ENCODE data around the gene ZNF816.

ZNF816 gene

GRCh38 chr19:53002479-53002878, 39.8 kb upstream of the ZNF816 start:
- ATAC-seq: no peak
- TF ChIP-seq CSDC2 (CRISPR knock-in tag; IDR thresholded peaks at IDR 0.05): no peak
- no peak for TF ChIP-seq BACH2 (CRISPR knock-in tag; IDR thresholded peaks at IDR 0.05; ENCODE audit: borderline replicate concordance)
- TF ChIP-seq ARNTL (CRISPR knock-in tag; IDR thresholded peaks at IDR 0.05; ENCODE audit: borderline replicate concordance, low read depth): no peak
- no peak for TF ChIP-seq ESRRG (CRISPR knock-in tag; IDR thresholded peaks at IDR 0.05)
- no peak for TF ChIP-seq ZFP3 (CRISPR knock-in tag; IDR thresholded peaks at IDR 0.05)

DNA sequence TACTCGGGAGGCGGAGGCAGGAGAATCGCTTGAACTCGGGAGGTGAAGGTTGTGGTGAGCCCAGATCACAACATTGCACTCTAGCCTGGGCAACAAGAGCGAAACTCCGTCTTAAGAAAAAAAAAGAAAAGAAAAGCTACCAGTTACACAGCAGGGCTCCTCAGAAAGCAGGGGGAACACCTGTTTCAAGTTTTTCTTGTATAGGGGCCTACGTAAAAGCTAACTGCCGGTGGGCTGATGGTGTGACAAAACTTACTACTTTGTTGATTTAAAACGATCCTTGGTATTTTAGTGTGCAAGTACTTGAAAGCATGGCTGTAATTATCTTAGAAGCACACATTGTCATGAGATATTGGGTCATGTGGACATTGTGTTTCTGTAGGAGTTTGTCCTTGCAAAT, 35.3 kb upstream of the ZNF816 start:
- TF ChIP-seq, protein P1, sequence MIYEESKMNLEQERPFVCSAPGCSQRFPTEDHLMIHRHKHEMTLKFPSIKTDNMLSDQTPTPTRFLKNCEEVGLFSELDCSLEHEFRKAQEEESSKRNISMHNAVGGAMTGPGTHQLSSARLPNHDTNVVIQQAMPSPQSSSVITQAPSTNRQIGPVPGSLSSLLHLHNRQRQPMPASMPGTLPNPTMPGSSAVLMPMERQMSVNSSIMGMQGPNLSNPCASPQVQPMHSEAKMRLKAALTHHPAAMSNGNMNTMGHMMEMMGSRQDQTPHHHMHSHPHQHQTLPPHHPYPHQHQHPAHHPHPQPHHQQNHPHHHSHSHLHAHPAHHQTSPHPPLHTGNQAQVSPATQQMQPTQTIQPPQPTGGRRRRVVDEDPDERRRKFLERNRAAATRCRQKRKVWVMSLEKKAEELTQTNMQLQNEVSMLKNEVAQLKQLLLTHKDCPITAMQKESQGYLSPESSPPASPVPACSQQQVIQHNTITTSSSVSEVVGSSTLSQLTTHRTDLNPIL (CRISPR knock-in tag; IDR thresholded peaks at IDR 0.05; ENCODE audit: low read depth): no peak
- TF ChIP-seq RARB (CRISPR knock-in tag; IDR thresholded peaks at IDR 0.05) (no peak), POU6F1 (CRISPR knock-in tag; IDR thresholded peaks at IDR 0.05; ENCODE audit: borderline replicate concordance, low read depth) (no peak), ESRRG (CRISPR knock-in tag; IDR thresholded peaks at IDR 0.05) (no peak), ISL1 (CRISPR knock-in tag; IDR thresholded peaks at IDR 0.05) (no peak), PPARA (CRISPR knock-in tag; IDR thresholded peaks at IDR 0.05; ENCODE audit: borderline replicate concordance) (no peak), ZC3H10 (CRISPR knock-in tag; IDR thresholded peaks at IDR 0.05) (no peak), TCF4 (CRISPR knock-in tag; IDR thresholded peaks at IDR 0.05; ENCODE audit: borderline replicate concordance) (no peak), TSHZ2 (CRISPR knock-in tag; IDR thresholded peaks at IDR 0.05) (no peak), ZNF565 (CRISPR knock-in tag; conservative IDR thresholded peaks at IDR 0.05; ENCODE audit: low read depth) (no peak), SNAI2 (CRISPR knock-in tag; IDR thresholded peaks at IDR 0.05) (no peak), BACH2 (CRISPR knock-in tag; IDR thresholded peaks at IDR 0.05; ENCODE audit: borderline replicate concordance) (no peak), TOX (CRISPR knock-in tag; IDR thresholded peaks at IDR 0.05; ENCODE audit: borderline replicate concordance) (no peak), ZNF70 (CRISPR knock-in tag; IDR thresholded peaks at IDR 0.05) (no peak), CSDC2 (CRISPR knock-in tag; IDR thresholded peaks at IDR 0.05) (no peak)

DNA sequence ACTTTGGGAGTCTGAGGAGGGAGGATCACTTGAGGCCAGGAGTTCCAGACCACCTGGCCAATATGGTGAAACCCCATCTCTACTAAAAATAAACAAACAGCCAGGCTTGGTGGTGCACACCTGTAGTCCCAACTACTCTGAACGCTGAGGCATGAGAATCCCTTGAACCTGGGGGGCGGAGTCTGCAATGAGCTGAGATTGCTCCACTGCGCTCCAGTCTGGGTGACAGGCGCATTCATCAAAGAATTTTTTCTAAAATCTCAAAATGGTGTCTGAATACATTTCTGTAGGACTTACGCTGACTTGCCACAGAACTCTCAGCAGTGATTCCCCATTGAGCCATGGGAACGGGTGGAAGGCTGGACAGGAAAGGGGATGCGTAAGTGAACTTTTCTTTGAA, 33.0 kb upstream of the ZNF816 start:
- no peak for TF ChIP-seq ZNF8 (CRISPR knock-in tag; IDR thresholded peaks at IDR 0.05)
- no peak for TF ChIP-seq ARNTL (CRISPR knock-in tag; IDR thresholded peaks at IDR 0.05; ENCODE audit: borderline replicate concordance, low read depth)
- TF ChIP-seq ZNF70 (CRISPR knock-in tag; IDR thresholded peaks at IDR 0.05): no peak
- no peak for TF ChIP-seq GLIS3 (CRISPR knock-in tag; IDR thresholded peaks at IDR 0.05)
- no peak for TF ChIP-seq POU6F1 (CRISPR knock-in tag; IDR thresholded peaks at IDR 0.05; ENCODE audit: borderline replicate concordance, low read depth)
- TF ChIP-seq OSR1 (CRISPR knock-in tag; IDR thresholded peaks at IDR 0.05): no peak
- TF ChIP-seq ZFP30 (CRISPR knock-in tag; IDR thresholded peaks at IDR 0.05): no peak
- no peak for ATAC-seq

More for the DNA sequence above, 35.3 kb upstream of the ZNF816 start:
- ATAC-seq: no peak

GRCh38 chr19:52993342-52994178, 30.9 kb upstream of the ZNF816 start:
- ATAC-seq: peak; percentile 83
- TF ChIP-seq ISL1 (CRISPR knock-in tag; IDR thresholded peaks at IDR 0.05) (no peak), TSHZ2 (CRISPR knock-in tag; IDR thresholded peaks at IDR 0.05) (no peak), ZFP30 (CRISPR knock-in tag; IDR thresholded peaks at IDR 0.05) (no peak), ZNF8 (CRISPR knock-in tag; IDR thresholded peaks at IDR 0.05) (no peak), ARNTL (CRISPR knock-in tag; IDR thresholded peaks at IDR 0.05; ENCODE audit: borderline replicate concordance, low read depth) (no peak), PPARA (CRISPR knock-in tag; IDR thresholded peaks at IDR 0.05; ENCODE audit: borderline replicate concordance) (no peak)
